ENCODE data around the gene ACSL1. TPM values are rescaled to one million over a fixed set of nuclear protein-coding genes. Genes with fewer than 3 reads are reported as not detected.
A peak's percentile ranks its signal among the peaks of the same experiment; 100 is the strongest.

ACSL1 gene
- total RNA-seq, 1 donor from 2014 or later, result 60.3 TPM

DNA sequence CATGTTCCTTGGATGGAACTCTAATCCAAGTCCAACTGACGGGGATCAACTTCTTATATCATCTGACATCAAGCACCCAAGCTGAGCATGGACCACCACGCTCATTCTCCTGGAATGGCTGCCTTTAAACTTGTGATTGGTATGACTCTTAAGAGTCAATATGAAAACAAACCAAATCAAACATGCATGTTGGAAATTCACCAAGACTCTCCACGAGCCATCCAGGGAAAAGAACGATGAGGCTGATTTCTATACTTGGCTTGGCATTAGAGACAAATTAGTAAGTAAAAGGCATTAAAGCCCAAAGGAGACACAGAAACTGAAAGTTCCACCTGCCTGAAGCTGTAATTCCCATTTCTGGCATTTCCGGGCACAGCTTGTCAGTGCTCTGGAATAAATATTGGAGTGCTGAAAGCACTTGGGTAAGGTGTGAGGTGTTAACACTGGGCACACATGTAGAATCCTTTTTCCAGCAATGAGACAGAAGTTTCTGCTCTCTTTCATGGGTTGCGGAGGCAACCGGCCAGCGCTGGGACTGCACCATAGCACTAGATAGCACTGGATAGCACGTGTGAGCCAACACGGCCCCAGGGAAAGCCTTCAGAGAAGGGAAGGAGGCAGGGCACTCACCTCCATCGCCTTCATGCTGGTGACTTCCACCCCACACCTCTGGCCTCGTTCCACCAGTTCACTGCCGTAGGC is 49.8 kb downstream of the ACSL1 start:
- H3K27me3 ChIP-seq (ENCODE audit: control insufficient read depth, insufficient read depth, low read length), result no peaks in the 10 kb centered on the region
- peak; percentile 60 for FAIRE-seq
- TF ChIP-seq CTCF (IDR thresholded peaks at IDR 0.05; ENCODE audit: insufficient read depth, low read length, severe bottlenecking), result no peak
- peaks cover 10% of the 10 kb centered on the region for H3K36me3 ChIP-seq (ENCODE audit: control insufficient read depth, insufficient read depth, low read length)
- DNase-seq (ENCODE audit: low read depth), result no peak
- H3K4me3 ChIP-seq (ENCODE audit: low read depth, low read length), result no peak overlapping the region

DNA sequence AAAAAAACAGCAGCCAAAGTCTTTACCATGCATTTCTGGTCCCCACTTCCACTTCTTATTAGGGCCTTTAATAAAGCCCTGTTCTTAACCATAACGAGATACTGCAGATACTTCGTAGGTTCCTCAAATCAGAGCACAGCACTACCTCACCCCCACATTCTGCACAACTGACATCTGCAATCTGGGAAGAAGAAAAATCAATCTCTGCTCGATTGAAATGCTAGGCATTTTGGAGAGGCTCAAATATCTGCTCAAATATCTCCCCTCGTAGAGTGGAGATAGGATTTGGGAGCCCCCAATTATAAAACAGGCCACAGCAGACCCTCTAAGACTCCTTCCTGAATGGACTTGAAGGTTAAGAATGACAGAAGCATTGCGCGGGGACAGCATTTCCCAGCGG is 51.6 kb downstream of the ACSL1 start:
- peaks cover 15% of the 10 kb centered on the region for H3K36me3 ChIP-seq (ENCODE audit: control insufficient read depth, insufficient read depth, low read length)
- no peak for FAIRE-seq
- H3K27me3 ChIP-seq (ENCODE audit: control insufficient read depth, insufficient read depth, low read length), result no peaks in the 10 kb centered on the region
- no peak for DNase-seq (ENCODE audit: low read depth)
- no peak for TF ChIP-seq CTCF (IDR thresholded peaks at IDR 0.05; ENCODE audit: insufficient read depth, low read length, severe bottlenecking)
- H3K4me3 ChIP-seq (ENCODE audit: low read depth, low read length), result no peak overlapping the region

GRCh38 chr4:184771416-184771815 is 54.4 kb downstream of the ACSL1 start:
- FAIRE-seq, result no peak
- Histone ChIP-seq H3K36me3 (ENCODE audit: control insufficient read depth, insufficient read depth, low read length) (peaks cover 20% of the 10 kb centered on the region), H3K4me3 (ENCODE audit: low read depth, low read length) (no peak overlapping the region), H3K27me3 (ENCODE audit: control insufficient read depth, insufficient read depth, low read length) (no peaks in the 10 kb centered on the region)
- no peak for TF ChIP-seq CTCF (IDR thresholded peaks at IDR 0.05; ENCODE audit: insufficient read depth, low read length, severe bottlenecking)
- no peak for DNase-seq (ENCODE audit: low read depth)

DNA sequence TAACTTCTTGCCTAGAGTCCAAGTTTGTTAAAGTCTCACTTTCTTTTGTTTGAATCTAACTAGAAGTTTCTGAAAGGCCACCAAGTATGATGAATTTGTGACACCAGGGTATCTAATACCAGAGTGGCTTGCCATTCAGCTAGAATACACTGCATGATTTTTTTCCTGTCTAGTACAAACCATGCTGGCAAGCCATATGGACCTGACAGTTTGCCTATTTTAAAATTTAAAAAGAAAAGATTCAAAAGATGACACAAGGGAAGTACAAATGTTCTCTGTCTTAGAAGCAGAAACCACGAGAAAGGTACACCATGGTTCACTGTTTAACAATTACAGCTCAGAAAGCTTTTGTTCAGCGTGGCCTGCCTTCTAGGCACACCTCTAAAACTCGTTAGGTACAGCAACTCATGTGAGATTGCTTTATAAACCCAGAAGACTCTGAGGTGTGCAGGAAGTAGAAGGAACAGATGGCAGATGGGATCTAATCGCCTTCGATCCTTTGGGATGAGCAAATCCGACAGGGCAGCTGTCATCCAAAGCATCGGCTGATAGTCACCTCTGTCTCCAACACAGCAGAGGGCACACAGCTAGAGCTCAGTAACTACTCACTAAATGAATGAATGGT is 56.5 kb downstream of the ACSL1 start:
- H3K4me3 ChIP-seq (ENCODE audit: low read depth, low read length), result no peak overlapping the region
- FAIRE-seq (no peak), DNase-seq (ENCODE audit: low read depth) (no peak)
- H3K27me3 ChIP-seq (ENCODE audit: control insufficient read depth, insufficient read depth, low read length), result no peaks in the 10 kb centered on the region
- H3K36me3 ChIP-seq (ENCODE audit: control insufficient read depth, insufficient read depth, low read length), result peaks cover 24% of the 10 kb centered on the region
- TF ChIP-seq CTCF (IDR thresholded peaks at IDR 0.05; ENCODE audit: insufficient read depth, low read length, severe bottlenecking), result no peak

- no peak overlapping the region for H3K4me3 ChIP-seq (ENCODE audit: low read depth, low read length)
- no peaks in the 10 kb centered on the region for H3K27me3 ChIP-seq (ENCODE audit: control insufficient read depth, insufficient read depth, low read length)
- TF ChIP-seq CTCF (IDR thresholded peaks at IDR 0.05; ENCODE audit: insufficient read depth, low read length, severe bottlenecking), result no peak
- DNase-seq (ENCODE audit: low read depth) (no peak), FAIRE-seq (no peak)
- H3K36me3 ChIP-seq (ENCODE audit: control insufficient read depth, insufficient read depth, low read length), result peaks cover 23% of the 10 kb centered on the region
Measured at GRCh38 chr4:184768296-184768695, 57.5 kb downstream of the ACSL1 start.
